ENCODE measurements around the gene SH3BP4. TPM values are rescaled to one million over a fixed set of nuclear protein-coding genes. Genes with fewer than 3 reads are reported as not detected.

Gene SH3BP4
- total and polyA plus RNA-seq, 4 donors, result 4.1 to 18.4 (median 12.2) TPM

DNA sequence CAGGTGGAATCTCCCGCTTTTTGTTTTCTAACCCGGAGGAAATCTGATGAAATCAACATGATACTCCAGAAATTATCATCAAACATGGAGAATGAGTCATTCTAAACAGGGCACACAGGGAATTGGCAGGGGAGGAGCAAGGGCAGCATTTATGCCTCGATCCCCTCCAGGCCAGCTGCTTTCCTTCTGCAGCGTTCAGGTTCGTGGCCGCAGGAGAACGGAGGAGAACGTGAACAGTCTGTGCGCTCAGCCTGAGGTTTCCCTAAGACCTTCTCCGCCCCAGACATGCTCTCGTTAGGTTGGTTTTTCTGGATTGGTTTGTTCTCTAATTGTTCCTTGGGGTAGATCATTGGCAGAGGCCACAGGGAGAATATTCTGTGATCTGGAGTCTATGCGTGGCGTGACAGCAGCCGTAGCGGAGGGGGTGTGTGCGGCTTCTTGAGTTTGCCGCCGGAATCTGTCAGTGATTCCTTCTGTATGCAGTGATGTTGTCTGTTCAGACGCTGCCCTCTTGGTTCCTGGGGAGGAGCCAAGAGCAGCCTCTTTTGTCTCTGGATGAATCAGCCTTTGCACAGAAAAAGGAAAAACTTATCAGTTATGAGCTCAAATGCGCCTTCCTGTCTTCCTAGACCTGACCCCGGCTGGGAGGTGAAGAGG lies 75.9 kb downstream of the SH3BP4 start:
- H3K4me3 ChIP-seq (ENCODE audit: low read depth in 1 of 3, low read length in 3 of 3), result no peak overlapping the region
- no peak overlapping the region for H3K9ac ChIP-seq (ENCODE audit: low read depth in 1 of 2, low read length in 2 of 2)
- peaks cover 0 to 7% (median 5%) of the 10 kb centered on the region in 4 donors for H3K4me1 ChIP-seq (ENCODE audit: control insufficient read depth in 4 of 4, insufficient read depth in 4 of 4, low read length in 3 of 4)
- H3K36me3 ChIP-seq (ENCODE audit: control insufficient read depth in 4 of 4, insufficient read depth in 3 of 4, low read depth in 1 of 4, low read length in 3 of 4), result no peaks in the 10 kb centered on the region
- no peaks in the 10 kb centered on the region for H3K9me3 ChIP-seq (ENCODE audit: control insufficient read depth in 4 of 4, low read length in 3 of 4)
- 89% methylated on average over 21 of the region's 21 CpGs for WGBS
- no peak for DNase-seq (ENCODE audit: low spot score)
- no peaks in the 10 kb centered on the region for H3K27me3 ChIP-seq (ENCODE audit: control insufficient read depth in 4 of 4, insufficient read depth in 4 of 4, low read length in 3 of 4)
- H3K27ac ChIP-seq (ENCODE audit: low read depth in 1 of 2, low read length in 2 of 2), result no peak overlapping the region
- TF ChIP-seq RXRA (IDR thresholded peaks at IDR 0.05) (no peak), JUND (IDR thresholded peaks at IDR 0.05) (no peak)

DNA sequence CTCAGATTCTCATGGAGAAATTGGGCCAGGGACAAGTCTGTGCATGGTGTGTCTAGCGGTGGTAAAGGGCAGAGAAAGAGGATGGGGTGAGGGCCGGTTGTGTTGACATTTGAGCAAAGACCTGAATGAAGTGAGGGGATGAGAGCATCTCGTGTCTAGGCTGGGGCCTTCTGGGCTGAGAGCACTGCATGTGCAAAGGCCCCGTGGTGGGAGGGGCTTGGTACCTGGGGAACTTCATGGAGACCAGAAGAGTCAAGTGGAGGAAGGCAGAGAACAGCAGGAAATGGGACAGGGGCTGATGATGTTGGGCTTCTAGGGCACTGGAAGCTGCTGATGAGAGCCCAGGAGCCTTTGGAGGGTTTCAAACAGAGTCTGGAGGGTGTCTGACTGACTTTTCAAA lies 76.8 kb downstream of the SH3BP4 start:
- DNase-seq (ENCODE audit: low spot score), result no peak
- 94% methylated on average over 4 of the region's 4 CpGs for WGBS
- H3K27ac ChIP-seq (ENCODE audit: low read depth in 1 of 2, low read length in 2 of 2), result no peak overlapping the region

More for the DNA sequence above, 76.8 kb downstream of the SH3BP4 start:
- no peak overlapping the region for H3K4me3 ChIP-seq (ENCODE audit: low read depth in 1 of 3, low read length in 3 of 3)
- H3K27me3 ChIP-seq (ENCODE audit: control insufficient read depth in 4 of 4, insufficient read depth in 4 of 4, low read length in 3 of 4), result no peaks in the 10 kb centered on the region
- H3K4me1 ChIP-seq (ENCODE audit: control insufficient read depth in 4 of 4, insufficient read depth in 4 of 4, low read length in 3 of 4), result peaks cover 0 to 7% (median 5%) of the 10 kb centered on the region in 4 donors
- TF ChIP-seq GABPA (IDR thresholded peaks at IDR 0.05 in 1 of 2, conservative IDR thresholded peaks at IDR 0.05 in 1 of 2) (no peak), RXRA (IDR thresholded peaks at IDR 0.05) (no peak), EGR1 (IDR thresholded peaks at IDR 0.05; ENCODE audit: low read depth in 2 of 2) (no peak), TAF1 (conservative IDR thresholded peaks at IDR 0.05) (no peak), RAD21 (IDR thresholded peaks at IDR 0.05) (no peak), REST (IDR thresholded peaks at IDR 0.05) (no peak)
- TF ChIP-seq, protein P1, sequence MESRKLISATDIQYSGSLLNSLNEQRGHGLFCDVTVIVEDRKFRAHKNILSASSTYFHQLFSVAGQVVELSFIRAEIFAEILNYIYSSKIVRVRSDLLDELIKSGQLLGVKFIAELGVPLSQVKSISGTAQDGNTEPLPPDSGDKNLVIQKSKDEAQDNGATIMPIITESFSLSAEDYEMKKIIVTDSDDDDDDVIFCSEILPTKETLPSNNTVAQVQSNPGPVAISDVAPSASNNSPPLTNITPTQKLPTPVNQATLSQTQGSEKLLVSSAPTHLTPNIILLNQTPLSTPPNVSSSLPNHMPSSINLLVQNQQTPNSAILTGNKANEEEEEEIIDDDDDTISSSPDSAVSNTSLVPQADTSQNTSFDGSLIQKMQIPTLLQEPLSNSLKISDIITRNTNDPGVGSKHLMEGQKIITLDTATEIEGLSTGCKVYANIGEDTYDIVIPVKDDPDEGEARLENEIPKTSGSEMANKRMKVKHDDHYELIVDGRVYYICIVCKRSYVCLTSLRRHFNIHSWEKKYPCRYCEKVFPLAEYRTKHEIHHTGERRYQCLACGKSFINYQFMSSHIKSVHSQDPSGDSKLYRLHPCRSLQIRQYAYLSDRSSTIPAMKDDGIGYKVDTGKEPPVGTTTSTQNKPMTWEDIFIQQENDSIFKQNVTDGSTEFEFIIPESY (IDR thresholded peaks at IDR 0.05), result no peak
- no peaks in the 10 kb centered on the region for H3K9me3 ChIP-seq (ENCODE audit: control insufficient read depth in 4 of 4, low read length in 3 of 4)
- H3K36me3 ChIP-seq (ENCODE audit: control insufficient read depth in 4 of 4, insufficient read depth in 3 of 4, low read depth in 1 of 4, low read length in 3 of 4), result peaks cover 0 to 2% (median 0%) of the 10 kb centered on the region in 4 donors
- no peak overlapping the region for H3K9ac ChIP-seq (ENCODE audit: low read depth in 1 of 2, low read length in 2 of 2)
